Endothelial cell (in vitro differentiated cells): Measurements from ENCODE around the gene PXDN. TPM values are rescaled to one million over a fixed set of nuclear protein-coding genes. Genes with fewer than 3 reads are reported as not detected.
A peak's percentile ranks its signal among the peaks of the same experiment; 100 is the strongest.
"Not testable (repeated sequence)": the region's sequence is repeated elsewhere in the genome, so short reads cannot be mapped to it uniquely, and the experiment has no call there.

ENCODE experiments used
- DNase-seq: peaks from one replicate; pipeline ENCODE4 v3.0.0; 2021; ENCODE audit warnings: low spot score
- H3K27ac Mint-ChIP-seq: one replicate; pipeline ENCODE4 v1.8.0; 2021; ENCODE audit warnings: mixed read lengths, inconsistent platforms; ENCODE audit not compliant: unreplicated experiment
- H3K27me3 Mint-ChIP-seq: one replicate; pipeline ENCODE4 v1.8.0; 2021; ENCODE audit warnings: mild to moderate bottlenecking, moderate library complexity, mixed read lengths, inconsistent platforms; ENCODE audit not compliant: unreplicated experiment
- H3K36me3 Mint-ChIP-seq: one replicate; pipeline ENCODE4 v1.8.0; 2021; ENCODE audit warnings: mild to moderate bottlenecking, low read depth, mixed read lengths, inconsistent platforms; ENCODE audit not compliant: unreplicated experiment
- H3K4me1 Mint-ChIP-seq: one replicate; pipeline ENCODE4 v1.8.0; 2021; ENCODE audit warnings: mild to moderate bottlenecking, mixed read lengths, inconsistent platforms; ENCODE audit not compliant: unreplicated experiment
- H3K4me3 Mint-ChIP-seq: one replicate; pipeline ENCODE4 v1.8.0; 2021; ENCODE audit warnings: mild to moderate bottlenecking, mixed read lengths, inconsistent platforms; ENCODE audit not compliant: unreplicated experiment
- H3K9me3 Mint-ChIP-seq: one replicate; pipeline ENCODE4 v1.8.0; 2021; ENCODE audit warnings: mixed read lengths, inconsistent platforms; ENCODE audit not compliant: unreplicated experiment
- CTCF ChIP-seq: fragments of 200-600 bp; sonication (generic); IDR thresholded peaks from one replicate; pipeline ENCODE4 v1.5.0; 2021; ENCODE audit warnings: antibody characterized with exemption; ENCODE audit not compliant: unreplicated experiment
- total RNA-seq: library from RNA; stranded (reverse); fragmentation: NEBNext Ultra II Directional; extraction: Animal tissue kit (Norgen Biotek cat#: 25700); gene quantifications from one replicate; pipeline ENCODE4 v1.2.1, GENCODE V29; 2021; ENCODE audit not compliant: unreplicated experiment

The PXDN gene
- total RNA-seq, 1 donor from 2014 or later: 521 TPM

GRCh38 chr2:1707771-1708418 is 36.4 kb downstream of the PXDN start:
- H3K4me1 Mint-ChIP-seq: peaks cover 41% of the 10 kb centered on the region
- H3K36me3 Mint-ChIP-seq: peaks cover 9% of the 10 kb centered on the region
- no peaks in the 10 kb centered on the region for H3K9me3 Mint-ChIP-seq
- no peak for TF ChIP-seq CTCF
- peak overlapping the region; percentile 93 for H3K27ac Mint-ChIP-seq
- H3K27me3 Mint-ChIP-seq: peaks cover 11% of the 10 kb centered on the region
- peak; percentile 59 for DNase-seq
- H3K4me3 Mint-ChIP-seq: peak overlapping the region; percentile 65

- not testable (repeated sequence) for H3K4me3 Mint-ChIP-seq, DNase-seq, H3K27ac Mint-ChIP-seq, H3K36me3 Mint-ChIP-seq, H3K9me3 Mint-ChIP-seq, H3K27me3 Mint-ChIP-seq
- H3K4me1 Mint-ChIP-seq: peaks cover 38% of the 10 kb centered on the region
Observed at GRCh38 chr2:1706089-1706841, 38.0 kb downstream of the PXDN start.

- DNase-seq: no peak
- H3K9me3 Mint-ChIP-seq: no peaks in the 10 kb centered on the region
- TF ChIP-seq CTCF: no peak
- H3K4me1 Mint-ChIP-seq: peaks cover 41% of the 10 kb centered on the region
- peaks cover 6% of the 10 kb centered on the region for H3K36me3 Mint-ChIP-seq
- no peak overlapping the region for H3K4me3 Mint-ChIP-seq
- H3K27me3 Mint-ChIP-seq: peaks cover 9% of the 10 kb centered on the region
- no peak overlapping the region for H3K27ac Mint-ChIP-seq
Observed at GRCh38 chr2:1705557-1706076, 38.7 kb downstream of the PXDN start.

- H3K27ac Mint-ChIP-seq: no peak overlapping the region
- H3K36me3 Mint-ChIP-seq: peaks cover 6% of the 10 kb centered on the region
- H3K4me1 Mint-ChIP-seq: peaks cover 38% of the 10 kb centered on the region
- no peak for TF ChIP-seq CTCF
- no peaks in the 10 kb centered on the region for H3K9me3 Mint-ChIP-seq
- peaks cover 8% of the 10 kb centered on the region for H3K27me3 Mint-ChIP-seq
- no peak for DNase-seq
- peak overlapping the region; percentile 44 for H3K4me3 Mint-ChIP-seq
Observed at GRCh38 chr2:1704631-1705556, 39.4 kb downstream of the PXDN start.

- H3K4me1 Mint-ChIP-seq: peaks cover 28% of the 10 kb centered on the region
- no peaks in the 10 kb centered on the region for H3K9me3 Mint-ChIP-seq
- peaks cover 2% of the 10 kb centered on the region for H3K27me3 Mint-ChIP-seq
- H3K27ac Mint-ChIP-seq: no peak overlapping the region
- peaks cover under 1% of the 10 kb centered on the region for H3K36me3 Mint-ChIP-seq
- H3K4me3 Mint-ChIP-seq: no peak overlapping the region
- TF ChIP-seq CTCF: no peak
- DNase-seq: no peak
Observed at GRCh38 chr2:1702186-1702565, 42.1 kb downstream of the PXDN start.
